HL-60 (cell line): ENCODE measurements around the gene PSMD3.

Experiments
- DNase-seq, 2 experiments: peaks; one replicate each; pipeline ENCODE4 v3.0.0-alpha.2; 2010 to 2020; ENCODE audit warnings: low read depth in 1 of 2, low spot score in 1 of 2
- H3K27ac ChIP-seq: fragments of 250-450 bp; sonication (Bioruptor Pico); replicated peaks from 2 replicates; pipeline ENCODE4 v1.5.1; 2020; ENCODE audit warnings: mild to moderate bottlenecking, moderate library complexity
- H3K27me3 ChIP-seq: fragments of 250-450 bp; sonication (Bioruptor Pico); 2 replicates; pipeline ENCODE4 v1.5.1; 2021; ENCODE audit warnings: mild to moderate bottlenecking, moderate library complexity; ENCODE audit not compliant: insufficient read depth, poor library complexity, severe bottlenecking
- H3K4me3 ChIP-seq: replicated peaks from 2 replicates; pipeline ENCODE4 v1.5.1; 2011; ENCODE audit warnings: mild to moderate bottlenecking, control low read depth, low read length; ENCODE audit not compliant: insufficient read depth
- CTCF ChIP-seq: IDR thresholded peaks from one replicate; pipeline ENCODE4 v1.5.1; 2011; ENCODE audit warnings: low read length, control low read depth, inconsistent platforms; ENCODE audit not compliant: insufficient read depth
- GABPA ChIP-seq: IDR thresholded peaks from 2 replicates; pipeline ENCODE4 v1.6.1; 2012; ENCODE audit warnings: low read depth
- POLR2AphosphoS5 ChIP-seq: IDR thresholded peaks from 2 replicates; pipeline ENCODE4 v1.6.1; 2012; ENCODE audit warnings: low read depth
- REST ChIP-seq: IDR thresholded peaks from 2 replicates; pipeline ENCODE4 v1.6.1; 2012; ENCODE audit warnings: low read depth; ENCODE audit not compliant: insufficient replicate concordance
- SPI1 ChIP-seq: IDR thresholded peaks from 2 replicates; pipeline ENCODE4 v1.6.1; 2012; ENCODE audit warnings: low read depth, mild to moderate bottlenecking, borderline replicate concordance

The PSMD3 gene

GRCh38 chr17:40022497-40022896 lies 41.9 kb downstream of the PSMD3 start:
- TF ChIP-seq POLR2AphosphoS5: no peak
- no peak for TF ChIP-seq REST
- TF ChIP-seq CTCF: no peak
- TF ChIP-seq SPI1: no peak
- TF ChIP-seq GABPA: no peak
- no peak for DNase-seq
- Histone ChIP-seq H3K27ac (no peak overlapping the region), H3K4me3 (no peak overlapping the region), H3K27me3 (no peaks in the 10 kb centered on the region)

GRCh38 chr17:40022961-40023541 lies 42.4 kb downstream of the PSMD3 start:
- no peaks in the 10 kb centered on the region for H3K27me3 ChIP-seq
- no peak for DNase-seq
- TF ChIP-seq POLR2AphosphoS5 (no peak), REST (no peak), GABPA (no peak), SPI1 (no peak), CTCF (no peak)
- H3K4me3 ChIP-seq: no peak overlapping the region
- no peak overlapping the region for H3K27ac ChIP-seq

GRCh38 chr17:40023590-40024292 lies 43.1 kb downstream of the PSMD3 start:
- H3K27ac ChIP-seq: no peak overlapping the region
- H3K4me3 ChIP-seq: no peak overlapping the region
- DNase-seq: no peak
- no peaks in the 10 kb centered on the region for H3K27me3 ChIP-seq
- TF ChIP-seq REST (no peak), GABPA (no peak)
